Neuronal stem cell (in vitro differentiated cells): ENCODE measurements around the gene SLC2A9.

ENCODE experiments used
- DNase-seq: peaks from one replicate; pipeline ENCODE4 v3.0.0-alpha.2; 2013; ENCODE audit warnings: low spot score
- H2AFZ ChIP-seq: one replicate; pipeline ENCODE4 v1.6.1; 2013; ENCODE audit warnings: mild to moderate bottlenecking, low read length, inconsistent platforms
- H2AK5ac ChIP-seq: 2 replicates; pipeline ENCODE4 v1.6.1; 2013; ENCODE audit warnings: low read depth, mild to moderate bottlenecking, inconsistent platforms, low read length, moderate library complexity, mixed read lengths
- H2BK120ac ChIP-seq: 2 replicates; pipeline ENCODE4 v1.6.1; 2013; ENCODE audit warnings: low read depth, mild to moderate bottlenecking, inconsistent platforms, low read length, moderate library complexity, mixed read lengths
- H2BK12ac ChIP-seq: one replicate; pipeline ENCODE4 v1.6.1; 2013; ENCODE audit warnings: low read length, inconsistent platforms
- H2BK15ac ChIP-seq: 2 replicates; pipeline ENCODE4 v1.6.1; 2013; ENCODE audit warnings: mild to moderate bottlenecking, low read length, inconsistent platforms, mixed read lengths
- H2BK5ac ChIP-seq: one replicate; pipeline ENCODE4 v1.6.1; 2013; ENCODE audit warnings: inconsistent platforms, mild to moderate bottlenecking, low read length, moderate library complexity
- H3K14ac ChIP-seq: one replicate; pipeline ENCODE4 v1.6.1; 2013; ENCODE audit warnings: low read length, inconsistent platforms
- H3K18ac ChIP-seq: 2 replicates; pipeline ENCODE4 v1.6.1; 2013; ENCODE audit warnings: low read length, inconsistent platforms
- H3K23ac ChIP-seq: 2 replicates; pipeline ENCODE4 v1.6.1; 2013; ENCODE audit warnings: low read depth, mild to moderate bottlenecking, mixed read lengths, low read length, inconsistent platforms; ENCODE audit not compliant: poor library complexity
- H3K27ac ChIP-seq: replicated peaks from 3 replicates; pipeline ENCODE4 v1.5.1; 2013; ENCODE audit warnings: low read length, inconsistent platforms
- H3K27me3 ChIP-seq, 3 experiments: 2 replicates each; pipeline ENCODE4 v1.6.1; 2013; ENCODE audit warnings: low read length in 3 of 3, mild to moderate bottlenecking in 2 of 3, inconsistent platforms in 1 of 3, low read depth in 1 of 3, mixed read lengths in 1 of 3, moderate library complexity in 1 of 3; ENCODE audit not compliant: control insufficient read depth in 3 of 3, insufficient read depth in 3 of 3
- H3K36me3 ChIP-seq, 2 donors: replicated peaks in 1 of 2; 2 replicates each; pipeline ENCODE4 v1.6.1; 2013; ENCODE audit warnings: low read length in 2 of 2; ENCODE audit not compliant: control insufficient read depth in 2 of 2, insufficient read depth in 2 of 2
- H3K4ac ChIP-seq: 2 replicates; pipeline ENCODE4 v1.6.1; 2013; ENCODE audit warnings: inconsistent platforms, mild to moderate bottlenecking, low read length, moderate library complexity
- H3K4me1 ChIP-seq, 2 donors: 1 replicate in 1 of 2; 2 replicates in 1 of 2; pipeline ENCODE4 v1.6.1; 2013; ENCODE audit warnings: low read length in 2 of 2, low read depth in 1 of 2; ENCODE audit not compliant: control insufficient read depth in 2 of 2, insufficient read depth in 1 of 2
- H3K4me2 ChIP-seq: one replicate; pipeline ENCODE4 v1.6.1; 2013; ENCODE audit warnings: mild to moderate bottlenecking, low read length, inconsistent platforms; ENCODE audit not compliant: insufficient read depth, poor library complexity, severe bottlenecking
- H3K4me3 ChIP-seq, 2 donors: 2 replicates each; pipeline ENCODE4 v1.5.1; 2013; ENCODE audit warnings: low read length in 2 of 2, mild to moderate bottlenecking in 2 of 2, inconsistent platforms in 1 of 2, moderate library complexity in 1 of 2
- H3K79me1 ChIP-seq: one replicate; pipeline ENCODE4 v1.6.1; 2013; ENCODE audit warnings: low read depth, mild to moderate bottlenecking, inconsistent platforms, low read length, moderate library complexity
- H3K9ac ChIP-seq: one replicate; pipeline ENCODE4 v1.6.1; 2013; ENCODE audit warnings: mild to moderate bottlenecking, low read depth, low read length, inconsistent platforms; ENCODE audit not compliant: poor library complexity
- H3K9me3 ChIP-seq, 2 donors: replicated peaks in 1 of 2; 2 replicates each; pipeline versions ENCODE3 to v1.6.1; 2013; ENCODE audit warnings: low read length in 2 of 2, mild to moderate bottlenecking in 2 of 2, inconsistent platforms in 1 of 2, low read depth in 1 of 2, mixed read lengths in 1 of 2, moderate library complexity in 1 of 2; ENCODE audit not compliant: control insufficient read depth in 2 of 2, insufficient read depth in 1 of 2
- H4K8ac ChIP-seq: one replicate; pipeline ENCODE4 v1.6.1; 2013; ENCODE audit warnings: low read depth, mild to moderate bottlenecking, inconsistent platforms, low read length, moderate library complexity
- H4K91ac ChIP-seq: one replicate; pipeline ENCODE4 v1.6.1; 2013; ENCODE audit warnings: low read length, low read depth, mild to moderate bottlenecking, inconsistent platforms; ENCODE audit not compliant: poor library complexity
- WGBS, 2 donors: extraction: QIAGEN DNeasy Blood & Tissue Kit; methylation state at CpG; one replicate each; pipeline ENCODE4 v1.1.7; 2013; ENCODE audit warnings: missing lambda C conversion rate in 2 of 2, mixed read lengths in 1 of 2; ENCODE audit not compliant: insufficient read length in 2 of 2, insufficient replicate concordance in 1 of 2; ENCODE audit errors: extremely low coverage in 2 of 2; 5-methylcytosine and 5-hydroxymethylcytosine counted together

Gene SLC2A9

GRCh38 chr4:10023050-10023419 is 1.7 kb upstream of the SLC2A9 start:
- peaks cover 0 to 31% (median 3%) of the 10 kb centered on the region in 3 experiments for H3K27me3 ChIP-seq
- no peak overlapping the region for H3K23ac ChIP-seq
- H3K4me2 ChIP-seq, result no peak overlapping the region
- no CpG with 5 or more reads among the region's 5 CpGs for WGBS, 2 donors
- H3K4me3 ChIP-seq, result no peak overlapping the region
- H2BK120ac ChIP-seq, result no peak overlapping the region
- H2BK15ac ChIP-seq, result no peak overlapping the region
- H3K4me1 ChIP-seq, result peaks cover 0 to 13% of the 10 kb centered on the region in 2 donors
- H3K18ac ChIP-seq, result peak overlapping the region; percentile 17
- no peaks in the 10 kb centered on the region for H3K9me3 ChIP-seq
- H4K8ac ChIP-seq, result no peak overlapping the region
- H4K91ac ChIP-seq, result no peak overlapping the region
- no peak for DNase-seq
- H3K36me3 ChIP-seq, result no peaks in the 10 kb centered on the region
- no peak overlapping the region for H3K27ac ChIP-seq
- no peaks in the 10 kb centered on the region for H3K79me1 ChIP-seq
- no peak overlapping the region for H3K9ac ChIP-seq
- H3K4ac ChIP-seq, result no peak overlapping the region
- H2BK5ac ChIP-seq, result no peak overlapping the region
- H3K14ac ChIP-seq, result no peak overlapping the region
- H2BK12ac ChIP-seq, result no peak overlapping the region
- no peak overlapping the region for H2AK5ac ChIP-seq
- no peak overlapping the region for H2AFZ ChIP-seq

DNA sequence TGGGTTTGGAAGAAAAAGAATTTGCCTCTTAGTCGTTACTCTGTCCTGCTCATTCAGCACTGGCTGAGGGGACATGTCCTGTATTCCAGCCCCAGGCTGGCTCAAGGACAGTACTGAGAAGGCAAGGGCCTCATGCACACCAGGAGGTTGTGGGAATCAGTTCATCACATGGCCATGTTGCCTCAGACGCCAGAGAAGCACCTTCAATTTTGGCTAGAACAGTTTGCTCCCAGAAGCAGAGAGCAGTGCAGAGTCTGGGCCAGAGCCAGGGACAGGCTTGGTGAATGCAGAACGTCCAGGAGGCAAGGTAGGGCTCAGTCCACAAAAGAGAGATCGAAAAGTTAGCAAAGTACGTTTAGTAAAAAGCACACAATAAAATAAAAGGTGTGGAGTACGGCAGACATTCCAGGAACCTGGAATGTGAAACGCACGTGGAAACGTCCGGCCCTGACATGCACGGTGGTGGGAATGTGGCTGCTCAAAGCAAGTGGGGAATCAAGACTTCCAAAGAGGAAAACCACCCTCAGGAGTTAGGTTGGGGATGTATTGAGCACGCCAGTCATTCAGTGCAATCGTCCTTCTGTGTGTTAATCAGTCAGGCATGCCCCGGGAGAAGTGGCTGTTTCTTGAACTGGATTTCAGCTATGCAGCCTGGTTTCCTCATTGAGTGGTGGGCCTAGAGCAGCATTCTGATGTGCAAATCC is 1.2 kb upstream of the SLC2A9 start:
- H2BK120ac ChIP-seq, result no peak overlapping the region
- H3K36me3 ChIP-seq, result no peaks in the 10 kb centered on the region
- WGBS, 2 donors, result no CpG with 5 or more reads among the region's 14 CpGs
- no peaks in the 10 kb centered on the region for H3K79me1 ChIP-seq
- no peak overlapping the region for H2BK12ac ChIP-seq
- peak overlapping the region; percentile 55 for H3K18ac ChIP-seq
- H2AK5ac ChIP-seq, result no peak overlapping the region
- H3K4me3 ChIP-seq, result no peak overlapping the region
- no peak overlapping the region for H4K91ac ChIP-seq
- no peak overlapping the region for H3K4me2 ChIP-seq
- no peak overlapping the region for H3K23ac ChIP-seq
- DNase-seq, result no peak
- no peak overlapping the region for H2BK15ac ChIP-seq
- H3K14ac ChIP-seq, result no peak overlapping the region
- H4K8ac ChIP-seq, result no peak overlapping the region
- H3K4me1 ChIP-seq, result peaks cover 0 to 13% of the 10 kb centered on the region in 2 donors
- no peak overlapping the region for H3K4ac ChIP-seq
- no peak overlapping the region for H3K9ac ChIP-seq
- H3K27ac ChIP-seq, result no peak overlapping the region
- no peaks in the 10 kb centered on the region for H3K9me3 ChIP-seq
- no peak overlapping the region for H2AFZ ChIP-seq
- H3K27me3 ChIP-seq, result peaks cover 0 to 31% (median 3%) of the 10 kb centered on the region in 3 experiments
- no peak overlapping the region for H2BK5ac ChIP-seq

- H3K9me3 ChIP-seq, result no peaks in the 10 kb centered on the region
Observed at GRCh38 chr4:10021653-10022023, 341 bp upstream of the SLC2A9 start.

DNA sequence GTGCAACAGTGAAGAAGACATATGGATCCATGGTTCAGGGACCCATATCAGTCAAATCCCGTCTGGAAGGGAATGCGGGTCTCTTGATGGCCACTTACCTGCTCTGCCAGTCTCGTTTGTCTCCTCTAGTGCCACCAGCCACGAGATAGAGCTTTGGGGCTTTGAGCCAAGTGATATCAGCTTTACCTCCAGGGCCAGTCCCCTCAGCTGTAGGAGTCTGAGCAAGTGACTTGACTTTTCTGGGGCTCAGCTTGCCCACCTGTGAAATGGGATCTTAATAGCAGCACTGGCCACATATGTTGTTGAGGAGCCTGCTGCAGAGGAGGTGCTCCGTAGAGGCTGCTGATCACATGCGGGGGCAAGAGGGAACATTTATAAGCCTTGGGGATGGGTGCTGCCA is 1.2 kb downstream of the SLC2A9 start:
- no peak for DNase-seq
- no peak overlapping the region for H3K9ac ChIP-seq
- H3K27me3 ChIP-seq, result peaks cover 0 to 31% (median 3%) of the 10 kb centered on the region in 3 experiments
- H3K4me1 ChIP-seq, result peaks cover 0 to 13% of the 10 kb centered on the region in 2 donors
- H4K8ac ChIP-seq, result no peak overlapping the region
- no peaks in the 10 kb centered on the region for H3K9me3 ChIP-seq
- H3K23ac ChIP-seq, result no peak overlapping the region
- H3K18ac ChIP-seq, result no peak overlapping the region
- no peak overlapping the region for H2BK5ac ChIP-seq
- no peaks in the 10 kb centered on the region for H3K36me3 ChIP-seq
- no peak overlapping the region for H2BK12ac ChIP-seq
- H3K27ac ChIP-seq, result no peak overlapping the region
- no peak overlapping the region for H4K91ac ChIP-seq
- no peak overlapping the region for H3K4me3 ChIP-seq
- H3K14ac ChIP-seq, result no peak overlapping the region
- no peak overlapping the region for H2AFZ ChIP-seq
- H2BK120ac ChIP-seq, result no peak overlapping the region
- H2AK5ac ChIP-seq, result no peak overlapping the region
- H3K79me1 ChIP-seq, result no peaks in the 10 kb centered on the region
- WGBS, 2 donors, result no CpG with 5 or more reads among the region's 6 CpGs
- H3K4me2 ChIP-seq, result no peak overlapping the region
- no peak overlapping the region for H3K4ac ChIP-seq
- H2BK15ac ChIP-seq, result no peak overlapping the region

More at GRCh38 chr4:10021653-10022023, 341 bp upstream of the SLC2A9 start:
- no CpG with 5 or more reads among the region's 5 CpGs for WGBS, 2 donors
- no peak for DNase-seq
- H4K91ac ChIP-seq, result no peak overlapping the region
- no peak overlapping the region for H2BK15ac ChIP-seq
- H2BK120ac ChIP-seq, result no peak overlapping the region
- H3K14ac ChIP-seq, result no peak overlapping the region
- no peak overlapping the region for H3K27ac ChIP-seq
- no peak overlapping the region for H3K4ac ChIP-seq
- H3K23ac ChIP-seq, result no peak overlapping the region
- no peak overlapping the region for H3K9ac ChIP-seq
- no peak overlapping the region for H3K4me2 ChIP-seq
- peaks cover 0 to 31% (median 3%) of the 10 kb centered on the region in 3 experiments for H3K27me3 ChIP-seq
- no peak overlapping the region for H2AFZ ChIP-seq
- H2BK12ac ChIP-seq, result no peak overlapping the region
- no peak overlapping the region for H4K8ac ChIP-seq
- H3K4me3 ChIP-seq, result no peak overlapping the region
- H3K4me1 ChIP-seq, result peaks cover 0 to 13% of the 10 kb centered on the region in 2 donors
- no peak overlapping the region for H2AK5ac ChIP-seq
- H2BK5ac ChIP-seq, result no peak overlapping the region
- no peak overlapping the region for H3K18ac ChIP-seq
- H3K79me1 ChIP-seq, result no peaks in the 10 kb centered on the region
- no peaks in the 10 kb centered on the region for H3K36me3 ChIP-seq
